PC-3 (cell line): ENCODE data around the gene TIAM1. TPM values are rescaled to one million over a fixed set of nuclear protein-coding genes. Genes with fewer than 3 reads are reported as not detected.

ENCODE experiments used
- ATAC-seq: fragments of 200-7000 bp; cut with Tn5 transposase; 2 replicates; pipeline ENCODE4 v1.9.1; 2020; ENCODE audit warnings: mild to moderate bottlenecking, moderate library complexity
- BruUV-seq: library from RNA; stranded (reverse); fragments of 400-500 nt; replicated peaks from 2 replicates; lab custom pipeline; 2021; lab: Mats Ljungman, UMichigan
- CTCF ChIA-PET: fragments of 300-600 bp; sonication (Branson Sonifier 250); formaldehyde crosslinking; loops from one replicate; lab custom pipeline; 2022; ENCODE audit warnings: antibody characterized with exemption; lab: Charles Lee
- POLR2A ChIA-PET: fragments of 300-600 bp; sonication (Branson Sonifier 250); formaldehyde crosslinking; loops from one replicate; lab custom pipeline; 2022; ENCODE audit warnings: antibody characterized with exemption; ENCODE audit not compliant: unreplicated experiment; lab: Charles Lee
- DNase-seq: peaks from one replicate; pipeline ENCODE4 v3.0.0-alpha.2; 2015
- H2AFZ ChIP-seq: fragments of 300-600 bp; sonication (generic); 2 replicates; pipeline ENCODE4 v1.6.0; 2016; ENCODE audit warnings: antibody characterized with exemption, low read length
- H3F3A ChIP-seq: fragments of 300-600 bp; sonication (generic); one replicate; pipeline ENCODE4 v1.6.0; 2017; ENCODE audit warnings: antibody characterized with exemption, low read length, control low read depth, mild to moderate bottlenecking; ENCODE audit not compliant: unreplicated experiment
- H3K27ac ChIP-seq: fragments of 300-600 bp; sonication (generic); 2 replicates; pipeline ENCODE4 v1.5.1; 2016; ENCODE audit warnings: mild to moderate bottlenecking, low read length
- H3K27me3 ChIP-seq: fragments of 300-600 bp; sonication (generic); 2 replicates; pipeline ENCODE4 v1.6.1; 2016; ENCODE audit warnings: low read length, mixed read lengths
- H3K36me3 ChIP-seq: fragments of 300-600 bp; sonication (generic); 2 replicates; pipeline ENCODE4 v1.6.1; 2016; ENCODE audit warnings: low read depth, mixed run types, low read length, mixed read lengths
- H3K4me1 ChIP-seq: fragments of 300-600 bp; sonication (generic); 2 replicates; pipeline ENCODE4 v1.5.1; 2016; ENCODE audit warnings: low read length; ENCODE audit not compliant: insufficient read depth
- H3K4me2 ChIP-seq: fragments of 300-600 bp; sonication (generic); 2 replicates; pipeline ENCODE4 v1.6.0; 2016; ENCODE audit warnings: low read length
- H3K4me3 ChIP-seq: fragments of 300-600 bp; sonication (generic); 2 replicates; pipeline ENCODE4 v1.5.1; 2016; ENCODE audit warnings: mild to moderate bottlenecking, low read length, mixed read lengths
- H3K79me2 ChIP-seq: fragments of 300-600 bp; sonication (generic); 2 replicates; pipeline ENCODE4 v1.6.1; 2017; ENCODE audit warnings: low read length, mixed read lengths
- H3K9ac ChIP-seq: fragments of 300-600 bp; sonication (generic); 2 replicates; pipeline ENCODE4 v1.6.0; 2016; ENCODE audit warnings: mild to moderate bottlenecking, low read length
- H3K9me2 ChIP-seq: fragments of 300-600 bp; sonication (generic); replicated peaks from 2 replicates; pipeline ENCODE4 v1.6.1; 2016; ENCODE audit warnings: mixed run types, low read length, mixed read lengths
- H3K9me3 ChIP-seq: fragments of 300-600 bp; sonication (generic); 2 replicates; pipeline ENCODE4 v1.6.1; 2016; ENCODE audit warnings: low read length, mixed read lengths
- H4K20me1 ChIP-seq: fragments of 300-600 bp; sonication (generic); 2 replicates; pipeline ENCODE4 v1.6.1; 2016; ENCODE audit warnings: low read length, mixed read lengths
- EZH2 ChIP-seq: fragments of 300-600 bp; sonication (generic); IDR thresholded peaks from one replicate; pipeline ENCODE4 v1.6.1; 2017; ENCODE audit warnings: antibody characterized with exemption, mild to moderate bottlenecking, low read length; ENCODE audit not compliant: unreplicated experiment
- EZH2phosphoT487 ChIP-seq: fragments of 300-600 bp; sonication (generic); IDR thresholded peaks from 2 replicates; pipeline ENCODE4 v1.6.1; 2018; ENCODE audit warnings: mild to moderate bottlenecking, antibody characterized with exemption, low read length, borderline replicate concordance
- intact Hi-C: fragments of 100-400 bp; cut with micrococcal nuclease; formaldehyde crosslinking; loops from 2 replicates; pipeline ENCODE4 v1.9.0; 2023
- total RNA-seq: library from RNA; depleted of rRNA; stranded (reverse); fragments of >200 nt; gene quantifications from 2 replicates; pipeline ENCODE4 v1.2.3, GENCODE V29; 2014
- TF ChIP-seq, protein P1 (sequence below): fragments of 300-600 bp; sonication (generic); conservative IDR thresholded peaks from 2 replicates; pipeline ENCODE4 v1.5.1; 2017; ENCODE audit warnings: antibody characterized with exemption, low read depth, mild to moderate bottlenecking, low read length

The TIAM1 gene
- total RNA-seq, 1 experiment from 2014 or later, result 19.1 TPM

DNA sequence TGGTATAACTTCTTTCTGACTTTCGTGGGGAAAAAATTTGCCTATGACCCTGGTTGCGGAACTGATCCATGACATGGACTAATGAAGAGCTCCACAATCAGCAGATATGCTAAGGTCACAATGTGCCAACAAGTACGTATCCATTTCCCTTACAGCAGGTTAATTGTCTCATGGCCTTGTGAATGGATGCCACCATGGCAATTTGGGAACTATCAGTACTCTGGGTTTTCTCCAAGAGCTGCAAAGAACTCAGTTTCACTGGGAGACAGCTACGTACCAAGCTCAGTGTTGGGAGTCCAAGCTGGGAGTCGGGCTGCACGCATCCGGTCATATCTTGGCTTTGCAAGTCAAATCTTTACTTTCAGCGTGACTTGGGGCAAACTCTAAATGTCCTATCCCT is 64.8 kb downstream of the TIAM1 start:
- Histone ChIP-seq H3K27me3 (no peaks in the 10 kb centered on the region), H3F3A (no peaks in the 10 kb centered on the region), H3K79me2 (no peaks in the 10 kb centered on the region), H2AFZ (no peak overlapping the region), H3K4me2 (no peak overlapping the region), H4K20me1 (no peaks in the 10 kb centered on the region), H3K4me3 (no peak overlapping the region), H3K36me3 (no peaks in the 10 kb centered on the region), H3K27ac (no peak overlapping the region), H3K9me2 (no peaks in the 10 kb centered on the region), H3K4me1 (peaks cover 12% of the 10 kb centered on the region), H3K9ac (no peak overlapping the region), H3K9me3 (no peaks in the 10 kb centered on the region)
- ChIA-PET POLR2A (no interaction called here), CTCF (no interaction called here)
- no peak for TF ChIP-seq EZH2phosphoT487
- TF ChIP-seq, protein P1, sequence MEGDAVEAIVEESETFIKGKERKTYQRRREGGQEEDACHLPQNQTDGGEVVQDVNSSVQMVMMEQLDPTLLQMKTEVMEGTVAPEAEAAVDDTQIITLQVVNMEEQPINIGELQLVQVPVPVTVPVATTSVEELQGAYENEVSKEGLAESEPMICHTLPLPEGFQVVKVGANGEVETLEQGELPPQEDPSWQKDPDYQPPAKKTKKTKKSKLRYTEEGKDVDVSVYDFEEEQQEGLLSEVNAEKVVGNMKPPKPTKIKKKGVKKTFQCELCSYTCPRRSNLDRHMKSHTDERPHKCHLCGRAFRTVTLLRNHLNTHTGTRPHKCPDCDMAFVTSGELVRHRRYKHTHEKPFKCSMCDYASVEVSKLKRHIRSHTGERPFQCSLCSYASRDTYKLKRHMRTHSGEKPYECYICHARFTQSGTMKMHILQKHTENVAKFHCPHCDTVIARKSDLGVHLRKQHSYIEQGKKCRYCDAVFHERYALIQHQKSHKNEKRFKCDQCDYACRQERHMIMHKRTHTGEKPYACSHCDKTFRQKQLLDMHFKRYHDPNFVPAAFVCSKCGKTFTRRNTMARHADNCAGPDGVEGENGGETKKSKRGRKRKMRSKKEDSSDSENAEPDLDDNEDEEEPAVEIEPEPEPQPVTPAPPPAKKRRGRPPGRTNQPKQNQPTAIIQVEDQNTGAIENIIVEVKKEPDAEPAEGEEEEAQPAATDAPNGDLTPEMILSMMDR, result no peak
- no TSS peak for BruUV-seq
- no peak for DNase-seq
- intact Hi-C loops, result no loop called here
- ATAC-seq, result no peak

DNA sequence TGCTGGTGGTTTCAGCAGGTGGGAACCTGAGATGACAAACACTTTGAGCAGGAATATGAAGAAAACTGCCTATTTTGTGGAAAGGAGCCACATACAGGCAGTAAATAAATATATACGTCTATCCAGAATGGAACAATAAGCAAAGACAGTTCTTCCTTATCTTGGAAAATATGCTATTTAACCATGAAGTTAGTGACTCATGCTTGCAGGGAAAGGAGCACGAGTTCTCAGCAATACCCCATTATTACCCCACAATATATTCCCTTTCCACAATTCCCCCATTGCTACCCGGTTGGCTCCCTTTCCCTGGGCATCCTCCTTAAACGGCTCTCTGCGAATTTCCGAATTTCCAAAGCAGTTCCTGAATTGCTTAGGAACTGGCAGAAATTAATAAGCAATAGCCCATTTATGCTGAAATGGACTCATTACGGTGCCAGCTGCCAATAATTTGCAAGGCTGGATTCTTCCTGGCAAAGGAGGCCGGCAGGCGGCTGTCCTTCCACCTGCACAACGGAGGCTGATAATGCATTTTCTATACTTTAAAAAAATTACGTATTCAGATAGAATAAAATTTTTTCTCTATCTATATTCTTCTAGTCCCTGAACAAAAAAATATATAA is 65.4 kb downstream of the TIAM1 start:
- DNase-seq, result no peak
- intact Hi-C loops, result no loop called here
- TF ChIP-seq EZH2 (no peak), EZH2phosphoT487 (no peak)
- TF ChIP-seq, protein P1, result no peak
- H4K20me1 ChIP-seq, result no peaks in the 10 kb centered on the region
- no peak overlapping the region for H3K4me3 ChIP-seq
- no peaks in the 10 kb centered on the region for H3K79me2 ChIP-seq
- H3K27me3 ChIP-seq, result no peaks in the 10 kb centered on the region
- no peak overlapping the region for H3K9ac ChIP-seq
- no peak overlapping the region for H3K4me2 ChIP-seq
- H3K36me3 ChIP-seq, result no peaks in the 10 kb centered on the region
- POLR2A ChIA-PET, result no interaction called here
- no peaks in the 10 kb centered on the region for H3K9me3 ChIP-seq
- CTCF ChIA-PET, result no interaction called here
- no peak overlapping the region for H2AFZ ChIP-seq
- no TSS peak for BruUV-seq
- no peak for ATAC-seq
- no peaks in the 10 kb centered on the region for H3K9me2 ChIP-seq
- no peaks in the 10 kb centered on the region for H3F3A ChIP-seq
- no peak overlapping the region for H3K27ac ChIP-seq
- peaks cover 12% of the 10 kb centered on the region for H3K4me1 ChIP-seq

DNA sequence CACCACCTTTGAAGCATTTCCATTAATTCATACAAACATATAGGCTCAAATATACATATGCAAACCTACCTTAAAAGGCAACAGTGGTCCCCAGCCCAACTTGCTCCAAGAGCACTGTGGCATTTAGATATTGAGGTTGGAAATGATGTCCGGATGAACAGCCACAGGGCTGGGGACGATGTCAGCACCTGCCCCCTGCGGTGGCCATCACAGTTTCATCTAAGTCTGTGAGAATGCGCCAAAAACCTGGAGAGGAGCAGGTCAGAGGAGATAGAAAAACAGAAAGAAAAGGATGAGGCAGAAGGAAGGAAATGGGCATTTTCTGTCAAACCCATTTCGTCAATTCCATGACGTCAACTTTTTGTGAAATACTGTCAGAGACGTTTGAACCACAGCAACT is 67.4 kb downstream of the TIAM1 start:
- Histone ChIP-seq H3K27ac (no peak overlapping the region), H2AFZ (no peak overlapping the region), H3K9ac (no peak overlapping the region), H3K4me1 (peaks cover 14% of the 10 kb centered on the region), H3K9me2 (no peaks in the 10 kb centered on the region), H3K4me2 (no peak overlapping the region), H3K9me3 (no peaks in the 10 kb centered on the region), H3K79me2 (no peaks in the 10 kb centered on the region), H3K36me3 (no peaks in the 10 kb centered on the region), H3K27me3 (no peaks in the 10 kb centered on the region), H3K4me3 (no peak overlapping the region), H3F3A (no peaks in the 10 kb centered on the region), H4K20me1 (no peaks in the 10 kb centered on the region)
- ATAC-seq (no peak), DNase-seq (no peak)
- no TSS peak for BruUV-seq
- ChIA-PET POLR2A (no interaction called here), CTCF (no interaction called here)
- TF ChIP-seq, protein P1, result no peak
- TF ChIP-seq EZH2phosphoT487 (no peak), EZH2 (no peak)
- intact Hi-C loops, result no loop called here
